Left lung (tissue), 14 donors: Measurements from ENCODE around the gene UBC. TPM values are rescaled to one million over a fixed set of nuclear protein-coding genes. Genes with fewer than 3 reads are reported as not detected.

Experiments used
- ATAC-seq: fragments of 200-7000 bp; cut with Tn5 transposase; one replicate; pipeline ENCODE4 v1.9.1; 2020; ENCODE audit warnings: moderate library complexity
- DNase-seq, 4 donors: peaks; one replicate each; pipeline ENCODE4 v3.0.0-alpha.2; 2013 to 2020
- H3K27ac ChIP-seq, 2 donors: fragments of 200-600 bp; sonication (generic) in 1 of 2; one replicate each; pipeline versions ENCODE4 v1.5.0 to v1.8.0; 2020 to 2021
- H3K27me3 ChIP-seq, 2 donors: fragments of 200-600 bp; sonication (generic) in 1 of 2; one replicate each; pipeline versions ENCODE4 v1.5.0 to v1.8.0; 2020 to 2021
- H3K36me3 ChIP-seq, 2 donors: fragments of 200-600 bp; sonication (generic) in 1 of 2; one replicate each; pipeline versions ENCODE4 v1.5.0 to v1.8.0; 2020 to 2021
- H3K4me1 ChIP-seq, 2 donors: fragments of 200-600 bp; one replicate each; pipeline ENCODE4 v1.8.0; 2021
- H3K4me3 ChIP-seq, 2 donors: fragments of 200-600 bp; sonication (generic) in 1 of 2; one replicate each; pipeline versions ENCODE4 v1.5.0 to v1.8.0; 2020 to 2021; ENCODE audit warnings: mild to moderate bottlenecking in 1 of 2
- H3K9me3 ChIP-seq, 2 donors: fragments of 200-600 bp; sonication (generic) in 1 of 2; one replicate each; pipeline versions ENCODE4 v1.5.0 to v1.8.0; 2020 to 2021
- CTCF ChIP-seq, 2 donors: fragments of 200-600 bp; sonication (generic) in 1 of 2; IDR thresholded peaks; one replicate each; pipeline versions ENCODE4 v1.5.0 to v1.8.0; 2021; ENCODE audit warnings: antibody characterized with exemption in 2 of 2
- intact Hi-C, 2 donors: fragments of 100-400 bp; cut with DNase I; formaldehyde crosslinking; loops; one replicate each; pipeline versions ENCODE4 v1.11.2 to v1.14.2; 2022
- long read RNA-seq, 12 donors: library from polyadenylated mRNA in 2 of 12; unstranded in 2 of 12; transcript quantifications; one replicate each; pipeline ENCODE4 v2.0.0 and lab custom pipeline, GENCODE V29; 2019 to 2026
- polyA plus RNA-seq, 6 donors: library from polyadenylated mRNA; unstranded; fragments of 120-200 nt; gene quantifications; one replicate each; pipeline ENCODE4 v1.2.1, GENCODE V29; 2013; ENCODE audit not compliant: insufficient read length in 6 of 6
- total RNA-seq, 2 donors: library from RNA; stranded (reverse); fragmentation: NEBNext Ultra II Directional; extraction: Animal tissue kit (Norgen Biotek cat#: 25700); gene quantifications; one replicate each; pipeline ENCODE4 v1.2.1, GENCODE V29; 2021
- donor health status: DM: no; HTN: yes; CAD: no.
- donor health status: DM: no; HTN: no; CAD: no.

Gene UBC
- total RNA-seq (1,000 to 10,000 TPM in 1 of 2 donors, 100 to 1,000 TPM in 1; 933 to 1,095 TPM), polyA plus RNA-seq (1,000 to 10,000 TPM in 1 of 6 donors, 100 to 1,000 TPM in 5; 701 to 1,167 (median 880) TPM)
- long read RNA-seq, donor 1, transcript UBC-205 (1 exons, 3,745 nt): major isoform, 743 of 1,086 reads
- long read RNA-seq, donor 1, transcript UBC-201 (2 exons, 2,688 nt): minor isoform, 336 of 1,086 reads
- long read RNA-seq, donor 1, partial matches to known transcripts: 0 of 1,086 reads
- long read RNA-seq, donor 1, other reads (novel, unspliced or antisense): 6 of 1,086 reads
- long read RNA-seq, donor 2, transcript UBC-201 (2 exons, 2,688 nt): minor isoform, 154 of 653 reads
- long read RNA-seq, donor 2, transcript UBC-205 (1 exons, 3,745 nt): major isoform, 429 of 653 reads
- long read RNA-seq, donor 2, partial matches to known transcripts: 0 of 653 reads
- long read RNA-seq, donor 2, other reads (novel, unspliced or antisense): 70 of 653 reads
- long read RNA-seq, donor 3, transcript UBC-205 (1 exons, 3,745 nt): major isoform, 298 of 518 reads
- long read RNA-seq, donor 3, transcript UBC-201 (2 exons, 2,688 nt): minor isoform, 220 of 518 reads
- long read RNA-seq, donor 3, partial matches to known transcripts: 0 of 518 reads
- long read RNA-seq, donor 3, other reads (novel, unspliced or antisense): 0 of 518 reads
- long read RNA-seq, donor 4, transcript UBC-201 (2 exons, 2,688 nt): major isoform, 303 of 399 reads
- long read RNA-seq, donor 4, transcript UBC-205 (1 exons, 3,745 nt): minor isoform, 87 of 399 reads
- long read RNA-seq, donor 4, partial matches to known transcripts: 0 of 399 reads
- long read RNA-seq, donor 4, other reads (novel, unspliced or antisense): 6 of 399 reads
- long read RNA-seq, donor 5, transcript UBC-205 (1 exons, 3,745 nt): major isoform, 519 of 820 reads
- long read RNA-seq, donor 5, transcript UBC-201 (2 exons, 2,688 nt): minor isoform, 292 of 820 reads
- long read RNA-seq, donor 5, partial matches to known transcripts: 0 of 820 reads
- long read RNA-seq, donor 5, other reads (novel, unspliced or antisense): 9 of 820 reads
- long read RNA-seq, donor 6, transcript UBC-201 (2 exons, 2,688 nt): minor isoform, 304 of 695 reads
- long read RNA-seq, donor 6, transcript UBC-205 (1 exons, 3,745 nt): major isoform, 390 of 695 reads
- long read RNA-seq, donor 6, partial matches to known transcripts: 0 of 695 reads
- long read RNA-seq, donor 6, other reads (novel, unspliced or antisense): 0 of 695 reads
- long read RNA-seq, donor 7, transcript UBC-205 (1 exons, 3,745 nt): major isoform, 229 of 312 reads
- long read RNA-seq, donor 7, transcript UBC-201 (2 exons, 2,688 nt): minor isoform, 82 of 312 reads
- long read RNA-seq, donor 7, partial matches to known transcripts: 0 of 312 reads
- long read RNA-seq, donor 7, other reads (novel, unspliced or antisense): 0 of 312 reads
- long read RNA-seq, donor 8, transcript UBC-201 (2 exons, 2,688 nt): minor isoform, 141 of 536 reads
- long read RNA-seq, donor 8, transcript UBC-205 (1 exons, 3,745 nt): major isoform, 385 of 536 reads
- long read RNA-seq, donor 8, partial matches to known transcripts: 0 of 536 reads
- long read RNA-seq, donor 8, other reads (novel, unspliced or antisense): 10 of 536 reads
- long read RNA-seq, donor 9, transcript UBC-205 (1 exons, 3,745 nt): major isoform, 19 of 19 reads
- long read RNA-seq, donor 9, partial matches to known transcripts: 0 of 19 reads
- long read RNA-seq, donor 9, other reads (novel, unspliced or antisense): 0 of 19 reads
- long read RNA-seq, donor 10, transcript UBC-201 (2 exons, 2,688 nt): major isoform, 448 of 588 reads
- long read RNA-seq, donor 10, transcript UBC-205 (1 exons, 3,745 nt): minor isoform, 133 of 588 reads
- long read RNA-seq, donor 10, partial matches to known transcripts: 0 of 588 reads
- long read RNA-seq, donor 10, other reads (novel, unspliced or antisense): 4 of 588 reads
- long read RNA-seq, donor 11, transcript UBC-205 (1 exons, 3,745 nt): major isoform, 1,079 of 1,442 reads
- long read RNA-seq, donor 11, transcript UBC-201 (2 exons, 2,688 nt): minor isoform, 356 of 1,442 reads
- long read RNA-seq, donor 11, partial matches to known transcripts: 0 of 1,442 reads
- long read RNA-seq, donor 11, other reads (novel, unspliced or antisense): 6 of 1,442 reads
- long read RNA-seq, donor 12, transcript UBC-201 (2 exons, 2,688 nt): minor isoform, 213 of 677 reads
- long read RNA-seq, donor 12, transcript UBC-205 (1 exons, 3,745 nt): major isoform, 463 of 677 reads
- long read RNA-seq, donor 12, partial matches to known transcripts: 0 of 677 reads
- long read RNA-seq, donor 12, other reads (novel, unspliced or antisense): 0 of 677 reads

DNA sequence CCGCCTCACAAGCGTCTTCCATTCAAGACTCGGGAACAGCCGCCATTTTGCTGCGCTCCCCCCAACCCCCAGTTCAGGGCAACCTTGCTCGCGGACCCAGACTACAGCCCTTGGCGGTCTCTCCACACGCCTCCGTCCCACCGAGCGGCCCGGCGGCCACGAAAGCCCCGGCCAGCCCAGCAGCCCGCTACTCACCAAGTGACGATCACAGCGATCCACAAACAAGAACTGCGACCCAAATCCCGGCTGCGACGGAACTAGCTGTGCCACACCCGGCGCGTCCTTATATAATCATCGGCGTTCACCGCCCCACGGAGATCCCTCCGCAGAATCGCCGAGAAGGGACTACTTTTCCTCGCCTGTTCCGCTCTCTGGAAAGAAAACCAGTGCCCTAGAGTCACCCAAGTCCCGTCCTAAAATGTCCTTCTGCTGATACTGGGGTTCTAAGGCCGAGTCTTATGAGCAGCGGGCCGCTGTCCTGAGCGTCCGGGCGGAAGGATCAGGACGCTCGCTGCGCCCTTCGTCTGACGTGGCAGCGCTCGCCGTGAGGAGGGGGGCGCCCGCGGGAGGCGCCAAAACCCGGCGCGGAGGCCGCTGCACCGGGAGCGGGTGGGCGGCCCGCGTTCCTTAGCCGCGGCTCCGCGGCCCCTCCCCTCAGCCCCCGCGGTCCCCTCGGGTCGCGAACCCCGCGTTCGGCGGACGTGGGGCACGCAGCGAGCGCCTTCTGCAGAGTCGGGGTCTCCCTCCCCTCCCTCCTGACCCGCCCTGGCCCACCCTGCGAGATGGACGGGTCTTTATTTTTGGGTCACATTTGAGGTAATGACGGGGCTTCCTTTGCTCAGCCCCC, at the start of gene UBC:
Gene UBC, minus strand, starts transcription at position 259 of the 847 bp plus-strand sequence. CDS start 879 bp downstream, outside the sequence.
- Histone ChIP-seq H3K4me3 (peak within 1 kb of the TSS; percentile 83 to 85), H3K27ac (peak within 1 kb of the TSS; percentile 99), H3K36me3 (peaks cover 0 to 36% of the 10 kb centered on the region in 2 donors), H3K9me3 (no peaks in the 10 kb centered on the region), H3K27me3 (no peaks in the 10 kb centered on the region), H3K4me1 (peaks cover 45 to 68% of the 10 kb centered on the region in 2 donors)
- ATAC-seq (peak; percentile 69), DNase-seq (peak; percentile 93 to 98 (median 93))
- TF ChIP-seq CTCF (IDR thresholded peaks at IDR 0.05): no peak
- intact Hi-C loops: no loop called here

DNA sequence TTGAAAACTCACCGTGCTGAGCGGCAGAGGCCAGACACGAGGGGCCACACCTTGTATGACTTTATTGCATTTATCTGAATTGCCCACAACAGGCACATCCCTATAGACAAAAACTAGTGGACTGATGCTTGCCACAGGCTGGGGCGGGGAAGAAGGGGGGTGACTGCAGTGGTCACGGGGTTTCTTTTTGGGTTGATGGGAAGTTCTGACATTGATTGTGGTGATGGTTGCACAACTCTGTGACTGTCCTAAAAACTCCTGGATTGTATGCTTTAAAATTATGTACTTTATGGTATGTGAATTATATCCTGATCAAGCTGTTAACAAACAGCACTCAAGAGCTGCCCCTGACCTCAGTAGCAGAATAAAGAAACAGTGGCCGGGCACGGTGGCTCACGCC, 48.8 kb upstream of the UBC start:
- DNase-seq: no peak
- H3K4me3 ChIP-seq: no peak overlapping the region

DNA sequence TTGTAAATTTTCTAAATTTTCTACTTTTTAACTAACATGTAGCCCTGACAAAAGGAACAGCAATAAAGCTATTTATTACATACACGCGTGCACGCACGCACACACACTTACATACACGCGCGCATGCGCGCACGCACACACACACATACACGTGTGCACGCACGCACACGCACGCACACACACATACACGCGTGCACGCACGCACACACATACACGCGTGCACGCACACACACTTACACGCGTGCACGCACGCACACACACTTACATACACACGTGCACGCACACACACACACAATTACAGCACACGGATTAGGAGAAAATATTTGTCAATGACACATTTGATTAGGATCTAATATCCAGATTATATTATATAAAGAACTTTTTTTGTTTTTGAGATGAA, 46.6 kb upstream of the UBC start:
- Histone ChIP-seq H3K27ac (no peak overlapping the region), H3K27me3 (no peaks in the 10 kb centered on the region), H3K36me3 (peaks cover 0 to 100% of the 10 kb centered on the region in 2 donors), H3K4me3 (no peak overlapping the region), H3K9me3 (no peaks in the 10 kb centered on the region), H3K4me1 (no peaks in the 10 kb centered on the region)
- intact Hi-C loops: no loop called here
- TF ChIP-seq CTCF (IDR thresholded peaks at IDR 0.05): no peak
- DNase-seq (no peak), ATAC-seq (no peak)

More for the DNA sequence above, 48.8 kb upstream of the UBC start:
- peaks cover 0 to 100% of the 10 kb centered on the region in 2 donors for H3K36me3 ChIP-seq
- no peaks in the 10 kb centered on the region for H3K9me3 ChIP-seq
- no peak overlapping the region for H3K27ac ChIP-seq
- intact Hi-C loops: no loop called here
- no peak for ATAC-seq
- no peak for TF ChIP-seq CTCF (IDR thresholded peaks at IDR 0.05)
- H3K27me3 ChIP-seq: no peaks in the 10 kb centered on the region
- no peaks in the 10 kb centered on the region for H3K4me1 ChIP-seq
